Measurements from ENCODE around the gene SHH.

SHH gene

DNA sequence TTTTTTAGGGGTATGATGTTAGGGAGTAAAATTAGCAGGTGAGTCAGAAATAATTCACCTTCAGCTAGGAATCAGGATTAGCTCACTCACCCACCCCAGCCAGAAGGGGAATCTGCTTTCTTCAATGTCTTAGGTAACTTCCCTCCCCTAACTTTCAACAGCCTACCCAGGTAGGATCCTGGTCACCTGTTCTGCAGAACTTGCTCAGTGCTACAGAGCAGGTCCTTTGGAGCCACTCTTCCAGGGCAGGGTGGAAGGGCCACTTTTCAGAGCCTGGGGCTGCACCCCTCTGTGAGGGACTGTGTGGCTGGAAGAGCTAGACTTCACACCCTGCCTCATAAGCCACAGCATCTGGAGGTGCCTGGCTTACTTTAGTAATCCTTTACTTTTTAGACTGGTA, 58.1 kb downstream of the SHH start:
- in situ Hi-C loops (cut with HindIII; ENCODE audit: low pct_ligation_motif_present, low sequenced_read_pairs): no loop called here
- Histone ChIP-seq H3K36me3 (replicated peaks) (no peaks in the 10 kb centered on the region), H3K27me3 (replicated peaks) (no peaks in the 10 kb centered on the region), H3K4me3 (ENCODE audit: low read depth, low read length) (no peak overlapping the region), H3K27ac (no peak overlapping the region)
- DNase-seq: no peak
- TF ChIP-seq, protein P1, sequence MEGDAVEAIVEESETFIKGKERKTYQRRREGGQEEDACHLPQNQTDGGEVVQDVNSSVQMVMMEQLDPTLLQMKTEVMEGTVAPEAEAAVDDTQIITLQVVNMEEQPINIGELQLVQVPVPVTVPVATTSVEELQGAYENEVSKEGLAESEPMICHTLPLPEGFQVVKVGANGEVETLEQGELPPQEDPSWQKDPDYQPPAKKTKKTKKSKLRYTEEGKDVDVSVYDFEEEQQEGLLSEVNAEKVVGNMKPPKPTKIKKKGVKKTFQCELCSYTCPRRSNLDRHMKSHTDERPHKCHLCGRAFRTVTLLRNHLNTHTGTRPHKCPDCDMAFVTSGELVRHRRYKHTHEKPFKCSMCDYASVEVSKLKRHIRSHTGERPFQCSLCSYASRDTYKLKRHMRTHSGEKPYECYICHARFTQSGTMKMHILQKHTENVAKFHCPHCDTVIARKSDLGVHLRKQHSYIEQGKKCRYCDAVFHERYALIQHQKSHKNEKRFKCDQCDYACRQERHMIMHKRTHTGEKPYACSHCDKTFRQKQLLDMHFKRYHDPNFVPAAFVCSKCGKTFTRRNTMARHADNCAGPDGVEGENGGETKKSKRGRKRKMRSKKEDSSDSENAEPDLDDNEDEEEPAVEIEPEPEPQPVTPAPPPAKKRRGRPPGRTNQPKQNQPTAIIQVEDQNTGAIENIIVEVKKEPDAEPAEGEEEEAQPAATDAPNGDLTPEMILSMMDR (IDR thresholded peaks at IDR 0.05; ENCODE audit: low read depth, low read length, missing control alignments): no peak

DNA sequence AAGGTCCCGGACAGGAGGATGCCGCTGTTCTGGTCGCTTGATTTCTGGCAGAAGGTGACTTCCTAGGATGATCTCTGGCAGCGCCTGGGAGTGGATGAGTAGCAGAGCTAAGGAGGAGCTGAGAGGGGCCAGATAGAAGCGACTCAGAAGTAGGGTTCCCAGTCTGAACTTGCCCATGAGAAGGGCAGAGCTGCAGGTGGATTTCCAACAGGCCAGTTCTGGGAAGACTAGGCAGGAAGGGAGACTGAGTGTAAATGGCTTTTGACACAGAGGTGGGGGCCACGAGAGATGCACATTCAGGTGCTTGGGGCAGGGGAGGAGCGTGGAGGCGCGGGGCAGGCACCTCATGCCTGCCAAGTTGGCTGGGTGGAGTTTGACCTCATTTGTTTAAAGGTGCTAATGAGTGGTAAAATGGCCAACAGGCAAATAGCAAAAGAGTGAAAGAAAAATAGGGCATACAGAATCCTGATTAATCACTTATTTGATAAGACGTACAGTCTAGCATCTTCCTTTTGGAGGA, 58.8 kb downstream of the SHH start:
- H3K4me3 ChIP-seq (ENCODE audit: low read depth, low read length): no peak overlapping the region
- H3K27ac ChIP-seq: no peak overlapping the region
- no peaks in the 10 kb centered on the region for H3K27me3 ChIP-seq (replicated peaks)
- TF ChIP-seq, protein P1 (IDR thresholded peaks at IDR 0.05; ENCODE audit: low read depth, low read length, missing control alignments): no peak
- no peak for DNase-seq
- no peaks in the 10 kb centered on the region for H3K36me3 ChIP-seq (replicated peaks)
- in situ Hi-C loops (cut with HindIII; ENCODE audit: low pct_ligation_motif_present, low sequenced_read_pairs): no loop called here

DNA sequence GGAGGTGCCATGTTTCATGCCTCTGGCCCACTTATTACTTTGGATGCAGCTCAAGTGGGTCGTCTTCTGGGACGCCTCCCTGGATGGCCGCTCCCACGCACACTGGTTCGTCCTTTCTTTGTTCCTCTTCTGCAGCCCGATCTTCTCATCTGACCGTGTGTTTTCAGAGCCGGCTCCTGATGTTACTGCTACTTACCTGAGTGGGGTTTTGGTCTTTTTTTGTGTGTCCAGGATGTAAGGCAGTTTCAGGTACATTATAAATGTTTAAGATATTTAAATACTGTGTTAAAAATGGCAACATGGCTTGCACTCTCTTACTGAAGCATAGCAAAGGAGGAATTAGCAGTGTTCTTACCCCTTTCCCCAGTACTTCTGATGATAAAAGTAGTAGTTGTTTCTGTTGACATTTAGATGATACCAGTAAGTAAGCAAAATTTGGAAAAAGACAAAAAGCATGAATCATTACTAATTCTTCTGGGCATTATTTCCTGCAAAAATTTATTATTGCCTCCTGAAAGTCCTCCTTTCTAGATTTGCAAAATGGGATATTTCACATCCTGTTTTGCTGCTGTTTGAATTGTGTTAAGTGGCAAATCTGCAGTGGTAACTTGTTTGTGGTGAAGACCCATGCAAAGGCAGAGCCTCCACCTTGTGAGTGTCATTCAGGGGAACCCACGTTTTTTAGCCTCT, 59.4 kb downstream of the SHH start:
- in situ Hi-C loops (cut with HindIII; ENCODE audit: low pct_ligation_motif_present, low sequenced_read_pairs): no loop called here
- Histone ChIP-seq H3K27me3 (replicated peaks) (no peaks in the 10 kb centered on the region), H3K36me3 (replicated peaks) (no peaks in the 10 kb centered on the region), H3K4me3 (ENCODE audit: low read depth, low read length) (no peak overlapping the region), H3K27ac (no peak overlapping the region)
- no peak for DNase-seq
- TF ChIP-seq, protein P1 (IDR thresholded peaks at IDR 0.05; ENCODE audit: low read depth, low read length, missing control alignments): no peak

DNA sequence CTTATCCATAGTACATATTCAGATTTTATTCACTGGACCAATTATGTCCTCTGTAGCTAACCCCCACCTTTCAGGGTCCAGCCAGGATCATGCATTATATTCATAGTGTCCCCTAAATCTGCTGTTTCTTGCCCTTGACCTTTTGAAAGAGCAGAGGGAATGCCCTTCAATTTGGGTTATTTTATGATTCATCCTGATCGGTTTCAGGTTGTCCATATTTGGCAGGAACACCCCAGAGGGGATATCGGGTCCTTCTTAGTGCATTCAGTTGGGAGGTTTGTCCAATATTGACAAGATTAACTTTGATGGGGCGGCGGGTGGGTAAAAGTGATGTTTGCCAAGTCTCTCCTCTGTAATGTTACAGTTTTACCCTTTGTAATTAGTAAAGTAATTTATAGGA, 60.9 kb downstream of the SHH start:
- H3K27me3 ChIP-seq (replicated peaks): no peaks in the 10 kb centered on the region
- no peak for DNase-seq
- no peak overlapping the region for H3K27ac ChIP-seq
- in situ Hi-C loops (cut with HindIII; ENCODE audit: low pct_ligation_motif_present, low sequenced_read_pairs): no loop called here
- TF ChIP-seq, protein P1 (IDR thresholded peaks at IDR 0.05; ENCODE audit: low read depth, low read length, missing control alignments): no peak
- H3K4me3 ChIP-seq (ENCODE audit: low read depth, low read length): no peak overlapping the region
- peaks cover 2% of the 10 kb centered on the region for H3K36me3 ChIP-seq (replicated peaks)

DNA sequence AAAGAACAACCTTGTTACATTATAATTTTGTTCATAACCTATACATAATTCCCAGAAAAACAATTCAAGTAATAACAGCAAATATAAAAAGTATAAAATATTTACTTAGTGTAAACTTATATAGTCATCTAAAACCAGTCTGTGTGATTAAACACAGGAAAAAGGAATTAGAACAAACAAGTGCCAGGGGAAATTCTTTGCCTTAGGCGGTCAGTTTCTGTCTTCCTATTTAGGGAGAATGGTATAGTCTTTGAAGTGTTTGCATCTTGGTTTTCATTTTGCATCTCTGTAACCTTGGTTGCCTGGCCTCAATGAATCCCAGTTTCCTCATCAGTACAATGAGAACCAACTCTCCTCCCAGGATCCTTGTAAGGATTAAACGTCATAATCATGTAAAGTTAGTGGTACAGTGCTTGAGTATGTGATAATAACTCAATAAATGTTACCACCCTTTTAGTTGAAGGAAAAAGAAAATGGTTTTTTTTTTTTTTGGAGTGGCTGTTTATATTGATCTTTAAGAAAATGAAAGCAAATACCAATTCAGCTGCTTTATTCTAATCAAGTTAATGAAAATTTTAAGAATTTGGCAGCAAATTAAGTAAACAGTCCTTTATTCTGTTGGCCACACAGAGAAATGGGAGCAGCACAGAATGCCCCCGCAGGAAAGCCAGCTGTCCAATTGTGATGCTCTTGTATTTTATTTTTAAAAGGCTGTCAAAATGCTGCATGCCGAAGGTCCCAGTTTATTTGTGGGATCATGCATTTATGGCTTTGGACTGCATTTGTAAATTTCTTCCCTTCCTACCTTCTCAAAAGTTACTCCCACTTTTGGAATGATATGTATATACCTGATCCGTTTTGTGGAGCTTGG, 61.8 kb downstream of the SHH start:
- DNase-seq: no peak
- TF ChIP-seq, protein P1 (IDR thresholded peaks at IDR 0.05; ENCODE audit: low read depth, low read length, missing control alignments): no peak
- H3K4me3 ChIP-seq (ENCODE audit: low read depth, low read length): no peak overlapping the region
- no peaks in the 10 kb centered on the region for H3K27me3 ChIP-seq (replicated peaks)
- in situ Hi-C loops (cut with HindIII; ENCODE audit: low pct_ligation_motif_present, low sequenced_read_pairs): no loop called here
- no peak overlapping the region for H3K27ac ChIP-seq
- H3K36me3 ChIP-seq (replicated peaks): peaks cover 9% of the 10 kb centered on the region

All from brain microvascular endothelial cell (primary cell).